Measurements from ENCODE around the gene THUMPD3.

GRCh38 chr3:9342696-9343095, 20.2 kb upstream of the THUMPD3 start:
- TF ChIP-seq CTCF (IDR thresholded peaks at IDR 0.05; ENCODE audit: low read depth, low read length), result no peak
- TF ChIP-seq POLR2A (IDR thresholded peaks at IDR 0.05; ENCODE audit: extremely low read depth, insufficient read length), result no peak
- no peak for TF ChIP-seq MYC (IDR thresholded peaks at IDR 0.05; ENCODE audit: low read depth, low read length)
- TF ChIP-seq MAX (IDR thresholded peaks at IDR 0.05; ENCODE audit: low read depth, low read length), result no peak
